EH (cell line): ENCODE data around the gene RBM6.
"Not testable (repeated sequence)": the region's sequence is repeated elsewhere in the genome, so short reads cannot be mapped to it uniquely, and the experiment has no call there.

Experiments used
- DNase-seq: peaks from one replicate; pipeline ENCODE4 v3.0.0-alpha.2; 2015; ENCODE audit warnings: low read depth

The RBM6 gene

GRCh38 chr3:49914906-49915305 is 25.0 kb upstream of the RBM6 start:
- no peak for DNase-seq

GRCh38 chr3:49916686-49917085 is 23.3 kb upstream of the RBM6 start:
- DNase-seq = peak; percentile 65

GRCh38 chr3:49917806-49918590 is 22.0 kb upstream of the RBM6 start:
- not testable (repeated sequence) for DNase-seq

GRCh38 chr3:49924683-49925082 is 15.3 kb upstream of the RBM6 start:
- peak; percentile 81 for DNase-seq

GRCh38 chr3:49925485-49925884 is 14.5 kb upstream of the RBM6 start:
- no peak for DNase-seq

- no peak for DNase-seq
Observed at GRCh38 chr3:49926117-49926728, 13.7 kb upstream of the RBM6 start.

GRCh38 chr3:49927798-49928197 is 12.2 kb upstream of the RBM6 start:
- DNase-seq = no peak

- no peak for DNase-seq
Observed at GRCh38 chr3:49928481-49929017, 11.4 kb upstream of the RBM6 start.

- DNase-seq = peak; percentile 93
Observed at GRCh38 chr3:49929291-49930167, 10.4 kb upstream of the RBM6 start, which contains the start of gene MON1A. TSS of gene MON1A (minus strand) at chr3:49929811. CDS start at chr3:49913346, 16,465 bp downstream.

GRCh38 chr3:49930168-49930690 is 9.7 kb upstream of the RBM6 start:
- DNase-seq = no peak

GRCh38 chr3:49930922-49931321 is 9.0 kb upstream of the RBM6 start:
- DNase-seq = peak; percentile 21

GRCh38 chr3:49932281-49932680 is 7.7 kb upstream of the RBM6 start:
- DNase-seq = not testable (repeated sequence)

- DNase-seq = no peak
Observed at GRCh38 chr3:49937090-49937489, 2.9 kb upstream of the RBM6 start.

GRCh38 chr3:49940667-49941249 is 808 bp downstream of the RBM6 start:
- no peak for DNase-seq

GRCh38 chr3:49942651-49943050 is 2.7 kb downstream of the RBM6 start:
- no peak for DNase-seq

GRCh38 chr3:49952924-49953323 is 13.0 kb downstream of the RBM6 start:
- DNase-seq = no peak

- no peak for DNase-seq
Observed at GRCh38 chr3:49955636-49956035, 15.7 kb downstream of the RBM6 start.

GRCh38 chr3:49966233-49966942 is 26.4 kb downstream of the RBM6 start:
- no peak for DNase-seq

- DNase-seq = no peak
Observed at GRCh38 chr3:49967291-49967690, 27.3 kb downstream of the RBM6 start.

- DNase-seq = no peak
Observed at GRCh38 chr3:49968346-49968745, 28.4 kb downstream of the RBM6 start.

GRCh38 chr3:49972656-49973055 is 32.7 kb downstream of the RBM6 start:
- no peak for DNase-seq
